Astrocyte (in vitro differentiated cells and primary cell): ENCODE measurements around the gene ATP13A4.

ENCODE experiments used
- CTCF ChIP-seq: IDR thresholded peaks from 2 replicates; pipeline ENCODE4 v1.5.1; 2011; ENCODE audit warnings: low read depth, mild to moderate bottlenecking, inconsistent platforms, low read length, moderate library complexity; ENCODE audit not compliant: insufficient read depth
- EZH2 ChIP-seq: IDR thresholded peaks from 2 replicates; pipeline ENCODE4 v1.6.1; 2012; ENCODE audit warnings: mild to moderate bottlenecking, low read length, inconsistent platforms; ENCODE audit not compliant: insufficient read depth

GRCh38 chr3:193520738-193521137 is 34.0 kb downstream of the ATP13A4 start:
- no peak for TF ChIP-seq CTCF
- no peak for TF ChIP-seq EZH2
